ENCODE data around the gene CAMKK2. TPM values are rescaled to one million over a fixed set of nuclear protein-coding genes. Genes with fewer than 3 reads are reported as not detected.

The CAMKK2 gene
- total and polyA plus RNA-seq, 2 of the 13 experiments (the other 11 are each of a cell fraction or from before 2014, with no cell fraction given) = 18.8 to 20.0 TPM

- BruUV-seq (replicated peaks) = no TSS peak
- no peak for DNase-seq (ENCODE audit: low spot score)
- ChIA-PET CTCF (ENCODE audit: low intra/inter-chr PET ratio, low total read pairs) (no interaction called here), POLR2A (no interaction called here)
- Histone ChIP-seq H3K9ac (ENCODE audit: insufficient read depth, low read depth, low read length) (no peak overlapping the region), H2AFZ (ENCODE audit: low read length) (no peak overlapping the region), H4K20me1 (ENCODE audit: insufficient read depth, low read length) (peaks cover 2% of the 10 kb centered on the region; the same call in 1 of the 2 replicates), H3K79me2 (ENCODE audit: insufficient read depth, low read length) (peaks cover 10% of the 10 kb centered on the region), H3K4me3 (replicated peaks in 1 of 3; ENCODE audit: insufficient read depth in 1 of 3, low read depth in 2 of 3, low read length in 3 of 3) (no peak overlapping the region), H3K27me3 (ENCODE audit: control insufficient read depth in 1 of 2, insufficient read depth in 2 of 2, low read length in 2 of 2) (no peaks in the 10 kb centered on the region), H3K4me1 (ENCODE audit: insufficient read depth, low read length) (peaks cover 31% of the 10 kb centered on the region), H3K4me2 (ENCODE audit: low read depth, low read length) (no peak overlapping the region), H3K27ac (ENCODE audit: extremely low read length, insufficient read depth, low read length) (no peak overlapping the region), H3K36me3 (replicated peaks in 1 of 2; ENCODE audit: control insufficient read depth in 1 of 2, insufficient read depth in 2 of 2, low read length in 2 of 2) (no peaks in the 10 kb centered on the region), H3K9me3 (ENCODE audit: low read length) (no peaks in the 10 kb centered on the region)
- in situ Hi-C loops (cut with HindIII; ENCODE audit: extremely low pct_ligation_motif_present, low pct_unique_long_range_greater_than_20kb) (no loop called here), intact Hi-C loops (cut with micrococcal nuclease; ENCODE audit: unreplicated experiment) (no loop called here)
- 49% methylated on average over 4 of the region's 4 CpGs for WGBS (ENCODE audit: low lambda C conversion rate)
- ATAC-seq = no peak
- no peak for TF ChIP-seq ZNF598 (CRISPR knock-in tag; IDR thresholded peaks at IDR 0.05; ENCODE audit: borderline replicate concordance)
- TF ChIP-seq ZNF563 (CRISPR knock-in tag; IDR thresholded peaks at IDR 0.05) = no peak
- TF ChIP-seq CBFB (CRISPR knock-in tag; IDR thresholded peaks at IDR 0.05) = no peak
- no peak for TF ChIP-seq ZNF282 (IDR thresholded peaks at IDR 0.05; ENCODE audit: partially characterized antibody)
- no peak for TF ChIP-seq ZMYM4 (CRISPR knock-in tag; IDR thresholded peaks at IDR 0.05)
- no peak for TF ChIP-seq ZBTB39 (CRISPR knock-in tag; IDR thresholded peaks at IDR 0.05)
- TF ChIP-seq SRSF4 (IDR thresholded peaks at IDR 0.05; ENCODE audit: low read depth, low read length, poor library complexity, severe bottlenecking) = no peak
- TF ChIP-seq IRF1 (CRISPR knock-in tag; IDR thresholded peaks at IDR 0.05; ENCODE audit: low read depth) = no peak
- no peak for TF ChIP-seq AKAP8 (CRISPR knock-in tag; IDR thresholded peaks at IDR 0.05)
- TF ChIP-seq GMEB2 (CRISPR knock-in tag; IDR thresholded peaks at IDR 0.05; ENCODE audit: low read depth) = no peak
- TF ChIP-seq SMARCC2 (IDR thresholded peaks at IDR 0.05) = no peak
- TF ChIP-seq KLF9 (CRISPR knock-in tag; IDR thresholded peaks at IDR 0.05; ENCODE audit: low read depth) = no peak
- TF ChIP-seq ZFP90 (CRISPR knock-in tag; IDR thresholded peaks at IDR 0.05; ENCODE audit: borderline replicate concordance) = no peak
- no peak for TF ChIP-seq MBNL3 (CRISPR knock-in tag; conservative IDR thresholded peaks at IDR 0.05)
- TF ChIP-seq ZNF7 (CRISPR knock-in tag; IDR thresholded peaks at IDR 0.05) = no peak
- TF ChIP-seq MNT (IDR thresholded peaks at IDR 0.05) = no peak
- no peak for TF ChIP-seq TBP (CRISPR knock-in tag; IDR thresholded peaks at IDR 0.05)
- FAIRE-seq = no peak
Measured at GRCh38 chr12:121300083-121300819, 3.7 kb upstream of the CAMKK2 start.
